HCT116 (cell line): ENCODE results near the gene CBY1.

Source experiments
- CBX3 ChIP-seq: IDR thresholded peaks from 2 replicates; pipeline ENCODE4 v1.6.1; 2012; ENCODE audit warnings: low read depth
- CTCF ChIP-seq, 3 experiments: fragments of 200-600 bp in 1 of 3; sonication (generic) in 1 of 3; IDR thresholded peaks in 2 of 3; conservative IDR thresholded peaks in 1 of 3; 2 replicates each; pipeline ENCODE4 v1.5.1; 2012 to 2017; ENCODE audit warnings: low read depth in 2 of 3, low read length in 2 of 3, antibody characterized with exemption in 1 of 3, borderline replicate concordance in 1 of 3, control low read depth in 1 of 3, mild to moderate bottlenecking in 1 of 3, mixed read lengths in 1 of 3, mixed run types in 1 of 3, moderate library complexity in 1 of 3; ENCODE audit not compliant: insufficient read depth in 1 of 3
- EGR1 ChIP-seq: IDR thresholded peaks from 2 replicates; pipeline ENCODE4 v1.6.1; 2012; ENCODE audit warnings: low read depth
- ELF1 ChIP-seq: IDR thresholded peaks from 2 replicates; pipeline ENCODE4 v1.6.1; 2012; ENCODE audit warnings: low read depth, borderline replicate concordance
- EZH2 ChIP-seq: fragments of 200-600 bp; sonication (generic); IDR thresholded peaks from 2 replicates; pipeline ENCODE4 v1.6.1; 2017; ENCODE audit warnings: antibody characterized with exemption, mixed run types
- POLR2A ChIP-seq: IDR thresholded peaks from 2 replicates; pipeline ENCODE4 v1.7.0; 2011; ENCODE audit warnings: borderline replicate concordance; ENCODE audit not compliant: insufficient read depth, insufficient read length; ENCODE audit errors: extremely low read depth

- TF ChIP-seq EGR1 (no peak), ELF1 (no peak), POLR2A (no peak), EZH2 (no peak), CTCF (IDR thresholded peaks at IDR 0.05 in 2 of 3, conservative IDR thresholded peaks at IDR 0.05 in 1 of 3; ENCODE audit: borderline replicate concordance in 1 of 3, insufficient read depth in 1 of 3, low read depth in 2 of 3, low read length in 2 of 3) (no peak), CBX3 (no peak)
Observed at GRCh38 chr22:38652859-38653258, 3.6 kb upstream of the CBY1 start.
